ENCODE data around the gene AZGP1.
A peak's percentile ranks its signal among the peaks of the same experiment; 100 is the strongest.
"Not testable (repeated sequence)": the region's sequence is repeated elsewhere in the genome, so short reads cannot be mapped to it uniquely, and the experiment has no call there.

AZGP1 gene

DNA sequence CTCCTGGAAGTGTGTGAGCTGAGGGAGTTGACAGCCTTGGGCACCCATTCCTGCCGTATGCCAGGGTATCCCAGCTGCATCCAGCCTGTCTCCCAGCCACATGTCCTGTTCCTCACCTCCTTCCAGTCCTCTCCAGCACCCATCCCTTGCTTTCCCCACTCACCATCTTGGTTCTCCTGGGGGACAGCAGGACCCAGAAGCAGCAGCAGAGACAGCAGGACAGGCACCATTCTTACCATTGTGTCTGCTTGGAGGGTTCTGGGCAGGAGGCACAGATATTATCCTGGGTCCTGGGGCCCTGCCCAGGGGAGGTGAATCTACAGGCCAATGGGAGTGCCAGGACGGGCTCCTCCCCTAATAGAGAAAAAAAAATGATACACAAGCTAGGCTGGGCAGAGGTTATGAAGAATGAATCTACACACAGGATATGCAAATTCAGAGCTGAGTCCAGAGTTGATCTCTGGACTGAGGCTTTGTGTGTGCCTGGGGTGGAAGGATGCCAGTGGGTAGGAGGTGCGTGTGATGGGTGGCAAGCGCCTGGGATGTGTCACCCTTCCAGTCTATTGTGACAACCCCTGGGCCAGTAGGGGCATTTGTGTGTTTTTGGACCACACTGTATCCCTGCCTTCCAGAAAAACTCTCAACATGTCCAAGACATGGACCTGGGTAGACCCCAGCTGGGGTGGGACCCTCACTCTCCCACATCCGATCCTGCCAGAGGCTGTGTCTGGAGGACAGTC is at the start of gene AZGP1:
Gene AZGP1 (minus strand): TSS at position 250 of the 740 bp plus-strand sequence. CDS start 11 bp downstream, at position 239.
- no peak for DNase-seq (ENCODE audit: insufficient read length, low spot score)

DNA sequence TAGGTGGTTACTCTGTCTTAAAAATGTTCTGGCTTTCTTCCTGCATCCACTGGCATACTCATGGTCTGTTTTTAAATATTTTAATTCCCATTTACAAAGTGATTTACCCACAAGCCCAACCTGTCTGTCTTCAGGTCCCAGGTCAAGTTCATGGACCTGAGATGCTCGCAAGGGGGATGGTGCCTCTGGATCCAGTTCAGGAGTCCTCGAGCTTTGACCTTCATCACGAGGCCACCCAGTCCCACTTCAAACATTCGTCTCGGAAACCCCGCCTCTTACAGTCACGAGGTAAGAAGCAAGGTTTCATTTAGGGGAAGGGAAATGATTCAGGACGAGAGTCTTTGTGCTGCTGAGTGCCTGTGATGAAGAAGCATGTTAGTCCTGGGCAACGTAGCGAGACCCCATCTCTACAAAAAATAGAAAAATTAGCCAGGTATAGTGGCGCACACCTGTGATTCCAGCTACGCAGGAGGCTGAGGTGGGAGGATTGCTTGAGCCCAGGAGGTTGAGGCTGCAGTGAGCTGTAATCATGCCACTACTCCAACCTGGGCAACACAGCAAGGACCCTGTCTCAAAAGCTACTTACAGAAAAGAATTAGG is 48.3 kb upstream of the AZGP1 start:
- FAIRE-seq: no peak

More for the DNA sequence above, at the start of gene AZGP1:
- FAIRE-seq: no peak

DNA sequence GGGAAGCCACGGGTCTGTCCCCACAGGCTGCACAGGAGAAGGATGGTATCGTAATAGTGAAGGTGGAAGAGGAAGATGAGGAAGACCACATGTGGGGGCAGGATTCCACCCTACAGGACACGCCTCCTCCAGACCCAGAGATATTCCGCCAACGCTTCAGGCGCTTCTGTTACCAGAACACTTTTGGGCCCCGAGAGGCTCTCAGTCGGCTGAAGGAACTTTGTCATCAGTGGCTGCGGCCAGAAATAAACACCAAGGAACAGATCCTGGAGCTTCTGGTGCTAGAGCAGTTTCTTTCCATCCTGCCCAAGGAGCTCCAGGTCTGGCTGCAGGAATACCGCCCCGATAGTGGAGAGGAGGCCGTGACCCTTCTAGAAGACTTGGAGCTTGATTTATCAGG is 47.7 kb upstream of the AZGP1 start:
- no peak for FAIRE-seq
- DNase-seq (ENCODE audit: insufficient read length, low spot score): no peak

More for the DNA sequence above, 48.3 kb upstream of the AZGP1 start:
- no peak for DNase-seq (ENCODE audit: insufficient read length, low spot score)

DNA sequence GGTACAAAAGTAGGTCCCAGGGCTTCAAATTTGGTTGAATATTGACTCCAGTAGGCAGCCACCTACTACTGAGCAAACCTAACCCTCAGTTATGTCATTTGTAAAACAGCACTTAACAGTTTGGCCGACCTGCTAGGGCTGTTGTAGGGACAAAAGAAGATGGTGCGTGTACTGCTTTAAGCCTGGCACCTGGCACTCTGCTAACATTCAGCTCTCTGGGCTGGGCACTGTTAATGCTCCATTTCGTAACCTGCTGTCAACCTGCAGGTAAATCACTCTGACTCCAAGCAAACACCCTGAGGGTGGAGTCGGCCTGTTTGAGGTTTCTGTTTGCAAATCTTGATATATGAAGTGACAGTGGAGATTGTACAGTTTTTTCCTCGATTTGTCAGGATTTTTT is 46.8 kb upstream of the AZGP1 start:
- FAIRE-seq: no peak
- DNase-seq (ENCODE audit: insufficient read length, low spot score): no peak

DNA sequence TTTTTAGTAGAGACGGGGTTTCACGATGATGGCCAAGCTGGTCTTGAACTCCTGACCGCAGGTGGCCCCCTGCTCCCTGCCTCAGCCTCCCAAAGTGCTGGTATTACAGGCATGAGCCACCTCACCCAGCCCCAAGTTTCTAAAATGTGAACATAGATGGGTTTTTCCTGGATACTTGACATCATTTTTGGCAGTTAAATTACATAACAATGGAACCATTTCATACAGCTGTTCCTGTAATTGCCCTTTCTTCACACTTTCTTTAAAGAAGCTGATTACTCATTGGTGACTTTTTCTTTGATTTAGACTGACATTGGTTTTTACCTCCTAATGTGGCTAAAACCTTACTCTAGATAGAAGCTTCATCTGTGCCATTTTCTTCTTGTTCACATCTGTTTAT is 45.5 kb upstream of the AZGP1 start:
- DNase-seq (ENCODE audit: insufficient read length, low spot score) (no peak), FAIRE-seq (no peak)

DNA sequence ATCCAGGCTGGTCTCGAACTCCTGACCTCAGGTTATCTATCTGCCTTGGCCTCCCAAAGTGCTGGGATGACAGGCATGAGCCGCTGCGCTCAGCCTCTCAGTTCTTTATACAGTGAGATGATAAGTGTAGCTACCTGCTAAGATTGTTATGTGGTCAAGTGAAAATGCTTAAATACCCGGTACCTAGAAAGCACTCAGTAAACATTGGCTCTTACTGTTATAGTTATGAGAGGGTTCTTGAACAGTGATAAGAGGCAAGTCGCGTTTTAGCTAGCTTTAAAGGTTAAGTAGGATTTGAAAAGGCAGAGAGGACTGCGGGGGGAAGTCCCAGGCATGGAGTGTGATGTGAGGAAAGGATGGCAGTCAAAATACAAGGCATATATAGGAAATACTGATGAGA is 44.1 kb upstream of the AZGP1 start:
- DNase-seq (ENCODE audit: insufficient read length, low spot score): no peak
- no peak for FAIRE-seq

DNA sequence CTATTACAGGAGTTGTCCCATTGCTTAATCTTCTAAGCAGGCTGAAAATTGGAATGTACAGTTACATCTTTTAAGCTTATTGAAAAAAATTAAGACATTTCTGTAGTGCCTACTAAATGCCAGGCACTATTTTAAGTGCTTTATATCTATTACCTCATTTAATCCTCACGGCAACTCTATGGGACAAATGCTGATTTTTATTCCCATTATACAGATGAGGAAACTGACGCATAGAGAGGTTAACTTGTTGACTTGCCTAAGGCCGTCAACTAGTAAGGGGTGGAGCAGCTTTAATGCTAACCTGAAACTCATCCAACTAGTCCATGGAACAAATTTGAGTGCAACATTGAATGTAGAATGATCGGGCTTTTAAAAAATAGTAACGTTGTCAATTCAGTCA is 42.0 kb upstream of the AZGP1 start:
- DNase-seq (ENCODE audit: insufficient read length, low spot score) (no peak), FAIRE-seq (no peak)

DNA sequence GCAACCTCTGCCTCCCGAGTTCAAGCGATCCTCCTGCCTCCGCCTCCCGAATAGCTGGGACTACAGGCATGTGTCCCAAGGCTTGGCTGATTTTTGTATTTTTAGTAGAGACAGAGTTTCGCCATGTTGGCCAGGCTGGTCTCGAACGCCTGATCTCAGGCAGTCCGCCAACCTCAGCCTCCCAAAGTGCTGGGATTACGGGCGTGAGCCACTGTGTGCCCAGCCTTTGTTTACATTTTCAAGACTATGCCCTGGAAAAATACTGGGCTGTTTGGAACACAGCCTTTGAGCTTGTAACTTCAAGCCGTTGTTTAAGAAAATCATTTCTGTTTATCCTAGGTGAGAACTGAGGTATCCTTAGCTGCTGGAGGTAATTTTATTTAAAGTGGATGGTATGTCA is 41.5 kb upstream of the AZGP1 start:
- FAIRE-seq (no peak), DNase-seq (ENCODE audit: insufficient read length, low spot score) (no peak)

DNA sequence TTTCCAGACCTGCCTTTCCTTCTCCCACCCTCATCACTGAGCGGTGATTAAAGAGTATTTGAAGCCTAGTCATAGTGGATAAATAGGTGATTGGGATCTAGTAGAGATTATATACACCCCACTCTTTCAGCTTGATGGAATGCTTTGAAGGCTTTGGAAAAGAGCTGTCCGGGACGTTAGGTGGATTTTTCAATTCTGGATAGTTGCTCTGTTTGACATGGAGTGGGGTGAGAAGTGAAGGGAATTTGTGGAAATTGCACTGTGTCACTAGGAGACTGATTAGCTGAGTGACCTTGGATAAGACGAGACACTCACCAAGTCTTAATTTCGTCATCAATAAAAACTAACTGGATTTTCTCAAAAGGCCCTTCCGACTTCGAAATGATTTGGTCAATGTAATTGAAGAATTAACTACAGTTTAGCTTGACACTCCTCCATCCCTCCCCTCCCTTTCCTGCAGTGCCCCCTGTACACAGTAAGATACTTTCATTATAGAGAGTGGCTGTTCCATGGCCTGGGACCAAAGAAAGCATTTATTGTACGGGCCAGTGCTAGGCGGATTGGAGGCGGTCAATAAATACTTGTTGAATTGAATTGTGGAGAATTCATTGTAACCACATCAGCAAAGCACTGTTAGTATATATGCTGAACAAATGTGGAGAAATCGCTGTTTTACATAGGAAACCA is 40.5 kb upstream of the AZGP1 start:
- DNase-seq (ENCODE audit: insufficient read length, low spot score) (no peak), FAIRE-seq (no peak)

DNA sequence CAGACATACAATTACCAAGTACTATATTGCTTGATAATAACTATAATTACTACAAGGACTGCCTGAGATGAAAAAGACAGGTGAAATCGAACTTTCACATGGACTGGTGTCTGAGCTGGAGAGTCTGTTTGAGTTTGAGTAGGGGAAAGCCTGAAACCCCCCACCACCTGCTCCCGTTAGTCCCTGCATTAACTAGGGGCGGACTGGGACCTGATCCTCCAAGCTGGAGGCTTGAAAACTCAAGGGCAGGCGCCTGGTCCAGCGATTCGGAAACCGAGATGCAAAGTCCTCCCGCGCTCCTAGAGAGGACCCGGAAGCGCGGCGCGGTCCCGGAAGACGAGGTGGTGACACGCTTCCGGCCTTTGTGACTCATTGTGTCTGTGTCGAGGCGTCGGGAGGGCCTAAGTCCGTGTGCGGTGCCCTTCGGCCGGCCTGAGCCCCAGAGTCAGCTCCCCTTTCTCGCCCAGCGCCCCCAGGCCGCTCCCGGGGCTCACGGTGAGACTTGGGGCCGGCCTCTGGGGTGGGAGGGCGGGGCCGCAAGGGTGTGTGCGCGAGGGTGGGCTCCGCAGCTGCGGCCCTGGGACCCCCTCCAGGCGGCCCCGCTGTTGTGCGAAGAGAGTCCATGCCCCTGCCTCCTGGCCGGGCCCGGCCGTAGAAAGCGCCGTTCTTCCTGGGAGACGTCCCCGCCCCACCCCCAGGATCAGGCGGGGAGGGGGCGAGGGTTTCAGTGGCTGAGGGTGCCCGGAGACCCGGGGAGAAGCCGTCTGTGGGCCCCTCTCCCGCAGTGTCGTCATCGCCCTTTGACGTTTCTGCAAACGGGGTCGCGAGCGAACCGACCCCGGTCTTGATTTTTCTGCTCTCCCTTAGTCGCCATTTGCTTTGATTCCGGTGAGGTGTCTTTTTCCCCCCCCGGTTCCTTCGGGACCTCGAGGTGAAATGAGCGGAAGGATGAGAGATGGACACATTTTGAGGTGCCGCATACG is 39.7 kb upstream of the AZGP1 start, which contains the start of gene ZKSCAN1:
Gene ZKSCAN1 (plus strand): TSS at position 365 of the 983 bp plus-strand sequence. CDS start 7,911 bp downstream, outside the sequence.
- DNase-seq (ENCODE audit: insufficient read length, low spot score): peak; percentile 94
- peak; percentile 59 for FAIRE-seq

DNA sequence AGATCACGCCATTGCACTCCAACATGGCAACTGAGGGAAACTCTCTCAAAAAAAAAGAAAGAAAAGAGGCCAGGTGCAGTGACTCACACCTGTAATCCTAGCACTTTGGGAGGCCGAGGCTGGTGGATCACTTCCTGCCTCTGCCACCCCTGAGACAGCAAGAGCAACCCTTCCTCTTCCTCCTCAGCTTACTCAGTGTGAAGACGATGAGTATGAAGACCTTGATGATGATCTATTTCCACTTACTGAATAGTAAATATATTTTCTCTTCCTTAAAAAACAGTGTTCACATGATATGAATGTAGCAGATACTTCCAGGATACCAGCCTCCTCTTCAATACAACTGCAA is 37.5 kb upstream of the AZGP1 start:
- FAIRE-seq (no peak), DNase-seq (ENCODE audit: insufficient read length, low spot score) (no peak)

DNA sequence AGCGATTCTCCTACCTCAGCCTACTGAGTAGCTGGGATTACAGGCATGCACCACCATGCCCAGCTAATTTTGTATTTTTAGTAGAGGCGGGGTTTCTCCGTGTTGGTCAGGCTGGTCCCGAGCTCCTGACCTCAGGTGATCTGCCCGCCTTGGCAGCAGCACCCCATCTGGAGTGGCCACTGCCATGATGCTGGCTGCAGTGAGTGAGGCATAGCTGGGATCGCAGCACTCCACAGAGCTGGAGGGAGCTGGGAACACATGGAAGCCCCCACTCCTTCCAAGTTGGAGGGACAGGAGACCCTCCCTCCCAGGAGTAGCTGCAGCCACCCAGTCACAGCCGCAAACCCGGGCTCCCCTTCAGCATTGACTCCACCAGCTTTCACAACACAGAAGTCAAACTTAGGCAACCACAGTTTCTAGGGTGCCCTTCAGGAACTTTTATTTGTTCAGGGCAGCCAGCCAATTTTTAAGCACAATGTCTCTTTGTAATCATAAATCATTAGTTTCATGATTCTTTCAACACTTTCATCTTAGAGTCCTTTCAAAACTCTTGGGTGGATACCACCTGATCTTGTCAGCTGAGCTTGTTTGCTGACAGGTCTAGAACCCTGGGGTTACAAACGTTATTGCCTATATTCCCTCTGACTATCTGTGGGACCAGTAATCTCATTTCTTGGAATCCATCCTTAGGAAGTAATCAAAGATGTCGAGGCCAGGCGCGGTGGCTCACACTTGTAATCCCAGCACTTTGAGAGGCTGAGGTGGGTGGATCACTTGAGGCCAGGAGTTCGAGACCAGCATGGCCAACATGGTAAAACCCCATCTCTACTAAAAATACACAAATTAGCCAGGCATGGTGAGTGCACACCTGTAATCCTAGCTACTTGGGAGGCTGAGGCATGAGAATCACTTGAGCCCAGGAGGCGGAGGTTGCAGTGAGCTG is 36.8 kb upstream of the AZGP1 start:
- FAIRE-seq; DNase-seq (ENCODE audit: insufficient read length, low spot score): not testable (repeated sequence)

DNA sequence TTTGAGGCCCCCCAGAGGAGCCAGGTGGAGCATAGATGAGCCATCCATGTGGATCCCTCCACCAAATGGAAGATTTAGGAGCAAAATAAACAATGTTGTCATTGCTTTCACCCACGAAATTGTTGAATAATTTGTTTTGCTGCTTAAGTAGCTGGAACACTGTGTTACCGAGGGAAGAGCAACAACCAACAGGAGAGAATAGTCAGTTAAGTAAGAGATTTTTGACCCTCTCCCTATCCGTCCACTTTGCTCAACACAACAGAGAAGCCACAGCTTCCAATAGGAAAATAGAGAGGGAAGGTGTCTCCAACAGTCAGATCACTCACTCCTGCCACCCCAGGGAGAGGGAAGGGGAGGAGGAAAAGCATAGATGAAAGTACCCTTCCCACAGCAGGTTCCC is 35.7 kb upstream of the AZGP1 start:
- no peak for FAIRE-seq

DNA sequence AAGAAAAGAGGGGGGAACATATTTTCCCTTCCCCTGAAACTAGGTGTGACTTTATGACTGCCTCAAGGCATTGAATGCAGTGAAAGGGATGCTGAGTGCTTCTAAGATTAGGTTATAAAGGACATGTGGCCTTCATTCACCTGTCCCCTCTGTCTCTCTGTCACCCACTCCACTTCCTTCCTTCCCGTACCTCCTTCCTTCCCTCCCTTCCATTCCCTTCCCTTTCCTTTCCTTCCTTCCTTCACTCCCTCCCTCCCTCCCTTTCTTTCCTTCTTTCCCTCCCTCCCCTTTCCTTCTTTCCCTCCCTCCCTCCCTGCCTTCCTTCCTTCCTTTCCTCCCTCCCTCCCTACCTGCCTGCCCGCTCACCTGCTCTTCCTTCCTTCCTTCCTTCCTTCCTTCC is 35.1 kb upstream of the AZGP1 start:
- FAIRE-seq (no peak), DNase-seq (ENCODE audit: insufficient read length, low spot score) (no peak)

More for the DNA sequence above, 35.7 kb upstream of the AZGP1 start:
- DNase-seq (ENCODE audit: insufficient read length, low spot score): no peak

DNA sequence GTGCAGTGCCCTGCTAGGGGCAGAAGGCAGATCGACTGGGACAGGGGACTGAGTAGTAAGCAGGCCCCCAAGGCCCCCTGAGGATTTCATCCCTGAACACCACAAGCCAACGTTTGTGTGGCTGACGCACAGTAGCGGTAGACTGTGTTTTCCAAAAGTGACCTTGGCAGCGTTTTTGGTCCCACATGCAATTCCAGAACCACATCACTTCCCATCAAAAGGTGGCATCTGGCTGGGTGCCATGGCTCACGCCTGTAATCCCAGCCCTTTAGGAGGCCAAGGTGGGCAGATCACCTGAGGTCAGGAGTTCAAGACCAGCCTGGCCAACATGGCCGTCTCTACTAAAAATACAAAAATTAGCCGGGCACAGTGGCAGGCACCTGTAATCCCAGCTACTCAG is 34.1 kb upstream of the AZGP1 start:
- not testable (repeated sequence) for FAIRE-seq; DNase-seq (ENCODE audit: insufficient read length, low spot score)

DNA sequence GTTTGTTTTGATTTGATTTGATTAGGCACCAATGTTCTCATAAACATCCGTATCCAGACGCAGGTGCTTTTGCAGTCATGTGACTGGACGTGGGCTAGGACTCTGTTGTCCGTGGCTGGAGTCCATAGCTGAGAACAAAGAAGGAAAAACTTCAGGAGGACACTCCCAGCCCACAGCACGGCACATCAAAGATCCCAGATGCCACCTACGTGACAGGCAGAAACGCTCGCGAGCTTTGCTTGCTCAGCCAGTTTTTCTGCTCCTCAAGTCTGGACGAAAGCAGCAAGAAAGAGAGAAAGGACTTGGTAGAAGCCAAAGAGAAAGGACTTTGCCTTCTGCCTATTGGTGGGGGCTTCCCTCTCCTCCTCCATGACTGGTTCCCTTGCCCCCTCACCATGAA is 32.7 kb upstream of the AZGP1 start:
- DNase-seq (ENCODE audit: insufficient read length, low spot score): no peak
- FAIRE-seq: no peak

DNA sequence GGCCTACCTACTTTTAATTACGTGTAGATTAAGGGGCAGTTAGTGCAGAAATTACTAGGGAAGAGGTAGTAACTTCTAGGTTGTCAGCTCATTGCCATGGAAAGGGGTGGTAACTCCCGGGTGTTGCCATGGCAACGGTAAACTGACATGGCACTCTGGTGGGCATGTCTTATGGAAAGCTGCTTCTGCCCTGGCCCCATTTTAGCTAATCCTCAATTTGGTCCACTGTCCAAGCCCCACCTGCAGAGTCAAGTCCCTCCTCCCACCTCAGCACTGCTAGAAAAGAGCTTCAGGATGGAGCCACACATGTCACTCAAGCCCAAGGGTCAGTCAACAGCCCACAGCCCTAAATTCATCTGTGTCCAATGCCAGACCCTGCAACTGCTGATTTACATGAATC is 32.1 kb upstream of the AZGP1 start:
- FAIRE-seq (no peak), DNase-seq (ENCODE audit: insufficient read length, low spot score) (no peak)

DNA sequence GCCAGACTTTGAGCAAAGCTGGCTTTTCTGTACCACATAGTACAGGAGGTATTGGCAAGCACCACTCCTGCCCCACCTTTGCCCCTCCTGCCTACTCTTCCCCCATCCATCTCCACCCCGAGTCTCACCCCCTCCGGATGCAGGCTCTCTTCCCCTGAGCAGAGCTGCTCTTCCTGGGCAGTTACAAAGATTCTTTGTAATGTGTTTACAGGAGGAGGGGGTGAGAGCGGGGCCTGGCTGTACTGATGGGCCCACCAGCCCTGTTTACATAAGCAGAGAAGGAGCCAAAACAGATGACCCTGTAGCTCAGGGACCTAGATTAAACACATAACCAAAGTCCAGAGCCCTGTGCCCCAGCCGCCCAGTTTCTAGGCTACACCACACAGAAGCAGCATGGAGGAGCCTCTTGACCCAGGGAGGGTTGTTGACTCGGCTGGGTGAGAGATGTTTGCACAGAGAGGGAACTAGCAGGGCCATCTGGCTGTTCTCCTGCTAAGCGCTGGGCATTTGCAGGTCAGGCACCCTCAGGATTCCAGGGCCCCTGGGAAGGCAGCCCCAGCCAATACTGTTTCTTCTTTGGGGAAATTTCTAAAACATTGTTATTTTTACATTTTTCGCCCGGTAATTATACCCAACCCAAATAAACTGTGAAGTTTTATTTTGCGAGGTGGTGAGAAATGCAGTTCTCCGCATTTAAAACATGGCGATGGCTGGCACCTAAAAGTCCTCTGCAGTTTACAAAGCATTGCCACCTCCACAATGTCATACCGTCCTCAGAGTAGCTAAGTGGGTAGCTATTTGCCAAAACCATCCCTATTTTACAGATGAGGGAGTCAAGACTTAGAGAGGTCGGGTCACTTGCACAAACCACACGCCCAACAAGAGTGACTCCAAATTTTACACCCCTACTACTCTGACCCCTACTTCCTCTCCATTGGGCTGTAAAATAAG is 28.2 kb upstream of the AZGP1 start:
- FAIRE-seq (no peak), DNase-seq (ENCODE audit: insufficient read length, low spot score) (no peak)

Measured in GM19239 (cell line).